ENCODE measurements around the gene SLC4A1AP. TPM values are rescaled to one million over a fixed set of nuclear protein-coding genes. Genes with fewer than 3 reads are reported as not detected.
"Not testable (repeated sequence)": the region's sequence is repeated elsewhere in the genome, so short reads cannot be mapped to it uniquely, and the experiment has no call there.

Gene SLC4A1AP
- total RNA-seq, 1 donor from 2014 or later = 24.7 TPM

DNA sequence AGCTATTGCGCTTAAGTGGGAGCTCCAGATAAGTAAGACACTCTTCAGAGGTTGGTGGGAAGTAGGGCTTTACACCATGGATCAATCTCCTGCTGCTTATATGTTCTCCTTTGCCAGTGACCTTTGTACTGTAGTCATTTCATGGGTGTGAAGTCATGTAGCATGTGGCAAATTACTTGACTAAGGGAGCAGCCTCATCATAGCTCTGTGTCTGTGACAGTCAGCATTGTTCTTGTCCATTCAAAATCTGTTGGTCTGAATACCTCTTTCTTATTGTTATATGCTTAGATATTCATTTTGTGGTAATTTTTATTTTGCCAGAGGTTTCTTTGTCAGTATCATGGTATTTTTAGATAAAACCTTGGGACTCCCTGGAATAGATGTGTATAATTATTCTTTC lies 18.2 kb downstream of the SLC4A1AP start:
- H3K36me3 Mint-ChIP-seq (ENCODE audit: unreplicated experiment) = no peaks in the 10 kb centered on the region
- H3K4me1 Mint-ChIP-seq (ENCODE audit: low read depth, unreplicated experiment) = peaks cover 9% of the 10 kb centered on the region
- H3K9me3 Mint-ChIP-seq (ENCODE audit: unreplicated experiment) = peaks cover 2% of the 10 kb centered on the region
- DNase-seq = no peak
- no peak overlapping the region for H3K27ac Mint-ChIP-seq (ENCODE audit: unreplicated experiment)
- TF ChIP-seq, protein P1, sequence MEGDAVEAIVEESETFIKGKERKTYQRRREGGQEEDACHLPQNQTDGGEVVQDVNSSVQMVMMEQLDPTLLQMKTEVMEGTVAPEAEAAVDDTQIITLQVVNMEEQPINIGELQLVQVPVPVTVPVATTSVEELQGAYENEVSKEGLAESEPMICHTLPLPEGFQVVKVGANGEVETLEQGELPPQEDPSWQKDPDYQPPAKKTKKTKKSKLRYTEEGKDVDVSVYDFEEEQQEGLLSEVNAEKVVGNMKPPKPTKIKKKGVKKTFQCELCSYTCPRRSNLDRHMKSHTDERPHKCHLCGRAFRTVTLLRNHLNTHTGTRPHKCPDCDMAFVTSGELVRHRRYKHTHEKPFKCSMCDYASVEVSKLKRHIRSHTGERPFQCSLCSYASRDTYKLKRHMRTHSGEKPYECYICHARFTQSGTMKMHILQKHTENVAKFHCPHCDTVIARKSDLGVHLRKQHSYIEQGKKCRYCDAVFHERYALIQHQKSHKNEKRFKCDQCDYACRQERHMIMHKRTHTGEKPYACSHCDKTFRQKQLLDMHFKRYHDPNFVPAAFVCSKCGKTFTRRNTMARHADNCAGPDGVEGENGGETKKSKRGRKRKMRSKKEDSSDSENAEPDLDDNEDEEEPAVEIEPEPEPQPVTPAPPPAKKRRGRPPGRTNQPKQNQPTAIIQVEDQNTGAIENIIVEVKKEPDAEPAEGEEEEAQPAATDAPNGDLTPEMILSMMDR (IDR thresholded peaks at IDR 0.05; ENCODE audit: partially characterized antibody, unreplicated experiment) = no peak
- H3K27me3 Mint-ChIP-seq (ENCODE audit: unreplicated experiment) = peaks cover 2% of the 10 kb centered on the region
- H3K4me3 Mint-ChIP-seq (ENCODE audit: unreplicated experiment) = no peak overlapping the region

DNA sequence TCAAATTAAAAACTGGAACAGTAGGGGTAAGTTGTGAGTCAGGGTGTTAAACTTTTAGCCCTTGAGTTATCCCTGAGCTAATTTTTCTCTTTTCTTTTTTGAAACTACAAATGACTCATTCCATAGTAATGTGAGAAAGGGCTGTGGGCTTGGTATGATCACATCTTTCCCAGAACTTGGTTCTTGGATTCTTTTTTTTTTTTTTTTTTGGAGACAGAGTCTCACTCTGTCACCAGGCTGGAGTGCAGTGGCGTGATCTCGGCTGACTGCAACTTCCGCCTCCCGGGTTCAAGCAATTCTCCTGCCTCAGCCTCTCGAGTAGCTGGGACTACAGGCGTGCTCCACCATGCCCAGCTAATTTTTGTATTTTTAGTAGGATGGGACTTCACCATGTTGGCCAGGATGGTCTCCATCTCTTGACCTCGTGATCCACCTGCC lies 18.7 kb downstream of the SLC4A1AP start:
- not testable (repeated sequence) for H3K4me3 Mint-ChIP-seq (ENCODE audit: unreplicated experiment); H3K9me3 Mint-ChIP-seq (ENCODE audit: unreplicated experiment); H3K4me1 Mint-ChIP-seq (ENCODE audit: low read depth, unreplicated experiment); H3K36me3 Mint-ChIP-seq (ENCODE audit: unreplicated experiment); H3K27ac Mint-ChIP-seq (ENCODE audit: unreplicated experiment); DNase-seq; H3K27me3 Mint-ChIP-seq (ENCODE audit: unreplicated experiment)

DNA sequence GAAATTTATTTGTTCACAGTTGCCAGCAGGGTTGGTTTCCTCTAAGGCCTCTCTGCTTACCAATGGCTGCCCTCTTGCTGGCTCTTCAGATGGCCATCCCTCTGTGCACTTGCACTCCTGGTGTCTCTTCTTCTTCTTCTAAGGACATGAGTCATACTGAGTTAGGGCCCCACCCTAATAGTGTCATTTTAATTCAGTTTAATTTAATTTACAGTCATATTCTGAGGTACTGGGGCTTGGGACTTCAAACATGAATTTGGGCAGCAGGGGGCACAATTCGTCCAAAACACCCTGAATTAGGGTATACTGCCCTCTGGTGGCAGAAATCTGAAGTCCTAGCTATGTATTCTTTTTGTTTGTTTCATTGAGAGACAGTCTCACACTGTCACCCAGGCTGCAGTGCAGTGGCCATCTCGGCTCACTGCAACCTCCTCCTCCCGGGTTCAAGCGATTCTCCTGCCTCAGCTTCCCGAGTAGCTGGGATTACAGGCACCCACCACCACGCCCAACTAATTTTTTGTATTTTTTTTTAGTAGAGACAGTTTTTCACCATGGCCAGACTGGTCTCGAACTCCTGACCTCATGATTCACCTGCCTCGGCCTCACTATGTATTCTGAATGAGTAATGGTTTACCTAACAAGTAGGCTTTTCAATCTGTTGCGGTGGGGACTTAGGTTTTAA lies 19.8 kb downstream of the SLC4A1AP start:
- peak; percentile 77 for DNase-seq
- Mint-ChIP-seq H3K27ac (ENCODE audit: unreplicated experiment) (peak overlapping the region; percentile 26), H3K4me3 (ENCODE audit: unreplicated experiment) (no peak overlapping the region), H3K36me3 (ENCODE audit: unreplicated experiment) (no peaks in the 10 kb centered on the region), H3K9me3 (ENCODE audit: unreplicated experiment) (peaks cover 2% of the 10 kb centered on the region), H3K4me1 (ENCODE audit: low read depth, unreplicated experiment) (peaks cover 9% of the 10 kb centered on the region), H3K27me3 (ENCODE audit: unreplicated experiment) (peaks cover 2% of the 10 kb centered on the region)
- TF ChIP-seq, protein P1 (IDR thresholded peaks at IDR 0.05; ENCODE audit: partially characterized antibody, unreplicated experiment) = peak; percentile 100

DNA sequence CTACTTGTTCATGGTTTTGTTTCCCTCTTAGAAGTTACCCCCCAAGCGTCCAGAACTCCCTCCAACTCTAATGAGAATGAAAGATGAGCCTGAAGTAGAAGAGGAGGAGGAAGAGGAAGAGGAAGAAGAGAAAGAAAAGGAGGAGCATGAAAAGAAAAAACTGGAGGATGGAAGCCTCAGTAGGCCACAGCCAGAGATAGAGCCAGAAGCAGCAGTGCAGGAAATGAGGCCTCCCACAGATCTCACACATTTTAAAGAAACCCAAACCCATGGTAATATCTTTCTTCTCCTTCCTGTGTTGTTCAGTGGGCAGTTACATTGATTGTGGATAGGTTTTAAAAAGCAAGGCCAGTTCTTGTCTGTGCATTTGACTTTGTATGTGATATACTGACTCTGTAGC lies 21.3 kb downstream of the SLC4A1AP start:
- not testable (repeated sequence) for H3K4me3 Mint-ChIP-seq (ENCODE audit: unreplicated experiment); H3K27ac Mint-ChIP-seq (ENCODE audit: unreplicated experiment); H3K36me3 Mint-ChIP-seq (ENCODE audit: unreplicated experiment); H3K4me1 Mint-ChIP-seq (ENCODE audit: low read depth, unreplicated experiment); H3K9me3 Mint-ChIP-seq (ENCODE audit: unreplicated experiment); DNase-seq; H3K27me3 Mint-ChIP-seq (ENCODE audit: unreplicated experiment)

DNA sequence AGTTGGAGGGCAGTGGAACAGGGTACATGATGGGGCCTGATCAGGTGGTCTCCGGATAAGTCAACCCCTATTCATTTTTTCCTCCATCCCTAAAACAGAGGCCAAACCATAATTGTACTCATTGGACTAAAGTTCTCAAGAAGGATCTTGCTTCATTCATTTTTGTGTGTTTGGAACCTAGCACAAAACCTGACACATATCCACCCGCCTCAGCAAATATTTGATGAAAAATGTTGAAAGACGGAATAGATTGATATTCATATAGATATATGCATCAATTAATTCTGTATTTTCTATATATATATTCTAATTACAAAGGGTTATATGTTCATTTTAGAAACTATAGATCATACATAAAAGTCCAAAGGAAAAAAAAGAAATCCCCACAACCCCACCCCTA lies 21.9 kb downstream of the SLC4A1AP start:
- Mint-ChIP-seq H3K4me3 (ENCODE audit: unreplicated experiment) (no peak overlapping the region), H3K27ac (ENCODE audit: unreplicated experiment) (no peak overlapping the region), H3K36me3 (ENCODE audit: unreplicated experiment) (no peaks in the 10 kb centered on the region), H3K9me3 (ENCODE audit: unreplicated experiment) (no peaks in the 10 kb centered on the region), H3K27me3 (ENCODE audit: unreplicated experiment) (no peaks in the 10 kb centered on the region), H3K4me1 (ENCODE audit: low read depth, unreplicated experiment) (peaks cover 4% of the 10 kb centered on the region)
- no peak for DNase-seq
- TF ChIP-seq, protein P1 (IDR thresholded peaks at IDR 0.05; ENCODE audit: partially characterized antibody, unreplicated experiment) = no peak

DNA sequence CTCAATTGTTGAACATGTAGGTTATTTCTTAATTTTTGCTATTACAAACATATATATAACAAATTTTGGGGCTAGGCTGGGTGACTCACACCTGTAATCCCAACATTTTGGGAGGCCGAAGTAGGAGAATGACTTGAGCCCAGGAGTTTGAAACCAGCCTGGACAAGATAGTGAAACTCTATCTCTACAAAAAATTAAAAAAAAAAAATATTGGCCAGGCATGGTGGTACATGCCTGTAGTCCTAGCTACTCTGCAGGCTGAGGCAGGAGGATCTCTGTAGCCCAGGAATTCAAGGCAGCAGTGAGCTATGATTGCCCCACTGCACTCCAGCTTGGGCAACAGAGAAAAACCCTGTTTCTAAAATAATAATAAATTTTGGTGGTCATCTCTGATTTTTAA lies 23.5 kb downstream of the SLC4A1AP start:
- no peak overlapping the region for H3K4me3 Mint-ChIP-seq (ENCODE audit: unreplicated experiment)
- no peak overlapping the region for H3K27ac Mint-ChIP-seq (ENCODE audit: unreplicated experiment)
- no peaks in the 10 kb centered on the region for H3K36me3 Mint-ChIP-seq (ENCODE audit: unreplicated experiment)
- H3K4me1 Mint-ChIP-seq (ENCODE audit: low read depth, unreplicated experiment) = no peaks in the 10 kb centered on the region
- DNase-seq = no peak
- TF ChIP-seq, protein P1 (IDR thresholded peaks at IDR 0.05; ENCODE audit: partially characterized antibody, unreplicated experiment) = no peak
- no peaks in the 10 kb centered on the region for H3K27me3 Mint-ChIP-seq (ENCODE audit: unreplicated experiment)
- H3K9me3 Mint-ChIP-seq (ENCODE audit: unreplicated experiment) = no peaks in the 10 kb centered on the region
